HG03521 (cell line): Measurements from ENCODE around the gene CEP44.
"Not testable (repeated sequence)": the region's sequence is repeated elsewhere in the genome, so short reads cannot be mapped to it uniquely, and the experiment has no call there.

ENCODE experiments used
- ATAC-seq: cut with Tn5 transposase; IDR thresholded peaks from one replicate; pipeline ENCODE4 v1.9.1; 2021; ENCODE audit warnings: mild to moderate bottlenecking, moderate library complexity; ENCODE audit not compliant: unreplicated experiment

The CEP44 gene

GRCh38 chr4:174278467-174278866, 5.2 kb upstream of the CEP44 start:
- ATAC-seq, result no peak

- ATAC-seq, result no peak
Measured at GRCh38 chr4:174279433-174280155, 4.1 kb upstream of the CEP44 start.

GRCh38 chr4:174281182-174281737, 2.5 kb upstream of the CEP44 start:
- ATAC-seq, result no peak

DNA sequence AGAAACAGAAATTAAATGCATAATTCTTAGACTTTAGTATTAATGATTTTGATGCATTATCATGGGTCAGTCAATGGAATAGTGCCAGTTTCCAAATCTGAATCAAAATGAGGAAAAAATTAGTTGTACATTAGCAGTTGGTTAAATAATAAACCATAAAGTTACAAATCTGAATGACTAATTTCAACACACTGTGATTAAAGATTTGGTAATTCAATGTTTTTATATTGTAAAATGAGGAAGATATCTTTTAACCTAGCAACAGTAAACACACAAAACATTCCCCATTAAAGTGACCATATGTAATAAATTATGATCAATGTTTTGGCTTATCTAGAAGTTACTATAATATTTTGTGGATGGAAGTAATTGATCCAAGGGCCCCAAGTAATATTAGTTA, 1.8 kb upstream of the CEP44 start:
- no peak for ATAC-seq

- ATAC-seq, result peak; percentile 98
Measured at GRCh38 chr4:174282836-174283506, 740 bp upstream of the CEP44 start.

DNA sequence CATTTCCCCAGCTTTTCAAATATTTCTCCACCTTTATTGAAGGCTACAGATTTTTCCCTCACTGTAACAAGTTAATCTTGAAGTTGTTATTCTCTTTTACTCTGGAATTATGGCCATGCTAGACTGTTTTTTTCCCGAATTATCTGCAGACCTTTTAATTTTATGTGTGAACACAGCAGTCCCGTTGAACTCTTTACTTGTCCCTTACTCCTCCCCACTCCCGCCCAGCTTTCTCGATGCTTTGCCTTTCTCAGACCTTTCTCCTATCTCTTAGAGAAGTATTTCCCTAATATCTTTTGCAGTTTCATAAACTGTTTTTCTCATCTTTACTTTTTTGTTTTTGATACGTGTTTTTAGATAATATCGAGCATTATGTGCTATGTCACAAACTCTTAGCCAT, 776 bp downstream of the CEP44 start:
- ATAC-seq, result no peak

DNA sequence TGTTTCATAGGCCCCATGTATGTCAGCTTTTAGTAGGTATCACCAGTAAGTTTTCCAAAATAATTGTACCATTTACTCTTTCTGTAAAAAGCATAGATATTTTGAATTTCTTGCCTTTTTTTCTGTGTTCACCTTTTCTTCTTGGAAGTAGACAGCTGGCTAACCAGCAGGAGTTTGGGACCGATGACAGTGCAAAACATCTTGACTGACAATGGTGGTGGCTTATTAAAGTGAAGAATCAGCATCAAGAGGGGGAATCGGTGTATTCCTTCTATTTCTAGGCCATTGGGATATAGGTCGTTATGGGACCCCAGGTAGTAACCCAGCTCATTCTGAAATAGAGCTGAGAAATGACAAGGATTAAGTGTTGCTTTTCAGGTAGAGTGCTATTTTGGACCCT, 3.2 kb downstream of the CEP44 start:
- ATAC-seq, result no peak

- no peak for ATAC-seq
Measured at GRCh38 chr4:174292473-174292872, 8.8 kb downstream of the CEP44 start.

DNA sequence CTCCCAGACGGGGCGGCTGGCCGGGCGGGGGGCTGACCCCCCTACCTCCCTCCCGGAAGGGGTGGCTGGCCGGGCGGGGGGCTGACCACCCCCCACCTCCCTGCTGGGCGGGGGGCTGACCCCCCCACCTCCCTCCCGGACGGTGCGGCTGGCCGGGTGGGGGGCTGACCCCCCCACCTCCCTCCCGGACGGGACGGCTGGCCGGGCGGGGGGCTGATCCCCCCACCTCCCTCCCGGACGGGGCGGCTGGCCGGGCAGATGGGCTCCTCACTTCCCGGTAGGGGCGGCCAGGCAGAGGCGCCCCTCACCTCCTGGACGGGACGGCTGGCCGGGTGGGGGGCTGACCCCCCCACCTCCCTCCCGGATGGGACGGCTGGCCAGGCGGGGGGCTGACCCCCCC, 10.9 kb downstream of the CEP44 start:
- ATAC-seq, result not testable (repeated sequence)

DNA sequence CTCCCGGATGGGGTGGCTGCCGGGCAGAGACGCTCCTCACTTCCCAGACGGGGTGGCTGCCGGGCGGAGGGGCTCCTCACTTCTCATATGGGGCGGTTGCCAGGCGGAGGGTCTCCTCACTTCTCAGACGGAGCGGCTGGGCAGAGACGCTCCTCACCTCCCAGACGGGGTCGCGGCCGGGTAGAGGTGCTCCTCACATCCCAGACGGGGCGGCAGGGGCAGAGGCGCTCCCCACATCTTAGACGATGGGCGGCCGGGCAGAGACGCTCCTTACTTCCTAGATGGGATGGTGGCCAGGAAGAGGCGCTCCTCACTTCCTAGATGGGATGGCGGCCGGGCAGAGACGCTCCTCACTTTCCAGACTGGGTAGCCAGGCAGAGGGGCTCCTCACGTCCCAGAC, 11.4 kb downstream of the CEP44 start:
- ATAC-seq, result not testable (repeated sequence)

DNA sequence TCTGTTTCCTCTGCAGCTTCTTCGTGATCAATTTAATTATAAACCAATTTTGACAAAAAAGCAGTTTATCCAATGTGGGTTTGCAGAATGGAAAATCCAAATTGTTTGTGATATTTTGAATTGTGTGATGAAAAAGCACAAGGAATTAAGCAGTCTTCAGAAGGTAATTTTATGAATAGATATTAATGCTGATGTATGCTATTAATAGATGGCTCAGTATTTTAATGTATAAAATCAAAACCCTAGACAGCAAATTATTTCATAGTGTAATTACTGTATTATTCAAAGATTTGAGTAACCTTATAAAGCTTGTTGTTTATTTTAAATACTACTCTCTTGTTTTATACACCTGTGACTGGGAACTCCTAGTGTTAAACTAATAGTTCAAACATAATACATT, 20.0 kb downstream of the CEP44 start:
- no peak for ATAC-seq

GRCh38 chr4:174304664-174305063, 21.0 kb downstream of the CEP44 start:
- ATAC-seq, result no peak

- ATAC-seq, result no peak
Measured at GRCh38 chr4:174305961-174306360, 22.2 kb downstream of the CEP44 start.

DNA sequence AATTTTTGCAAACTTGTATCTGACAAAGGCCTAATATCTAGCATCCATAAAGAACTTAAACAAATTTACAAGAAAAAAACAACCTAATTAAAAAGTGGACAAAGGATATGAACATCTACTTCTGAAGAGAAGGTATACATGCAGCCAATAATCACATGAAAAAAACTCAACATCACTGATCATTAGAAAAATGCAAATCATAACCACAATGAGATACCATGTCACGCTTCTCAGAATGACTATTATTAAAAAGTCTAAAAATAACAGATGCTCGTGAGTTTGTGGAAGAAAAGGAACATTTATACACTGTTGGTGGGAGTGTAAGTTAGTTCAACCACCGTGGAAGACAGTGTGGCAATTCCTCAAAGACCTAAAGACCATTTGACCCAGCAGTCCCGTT, 24.0 kb downstream of the CEP44 start:
- ATAC-seq, result no peak

- no peak for ATAC-seq
Measured at GRCh38 chr4:174312993-174313392, 29.3 kb downstream of the CEP44 start.

DNA sequence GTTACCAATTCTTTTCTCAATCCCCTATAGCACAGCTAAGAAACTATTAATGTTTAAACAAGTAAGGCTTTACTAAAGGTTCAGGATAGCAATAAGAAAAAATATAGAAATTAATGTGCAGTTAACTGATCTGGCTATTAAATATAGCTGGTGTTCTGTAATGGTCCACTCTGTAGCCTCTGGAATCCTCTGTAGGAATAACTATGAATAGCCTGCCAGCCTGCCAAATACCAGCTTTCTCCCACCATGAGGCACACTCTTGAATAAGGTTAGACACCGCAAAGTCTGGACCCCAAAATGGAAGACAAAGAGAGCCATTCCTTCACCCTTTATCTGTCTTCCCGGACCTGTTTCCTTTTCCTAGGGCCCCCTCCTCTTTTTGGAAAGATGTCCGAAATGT, 30.6 kb downstream of the CEP44 start:
- no peak for ATAC-seq

DNA sequence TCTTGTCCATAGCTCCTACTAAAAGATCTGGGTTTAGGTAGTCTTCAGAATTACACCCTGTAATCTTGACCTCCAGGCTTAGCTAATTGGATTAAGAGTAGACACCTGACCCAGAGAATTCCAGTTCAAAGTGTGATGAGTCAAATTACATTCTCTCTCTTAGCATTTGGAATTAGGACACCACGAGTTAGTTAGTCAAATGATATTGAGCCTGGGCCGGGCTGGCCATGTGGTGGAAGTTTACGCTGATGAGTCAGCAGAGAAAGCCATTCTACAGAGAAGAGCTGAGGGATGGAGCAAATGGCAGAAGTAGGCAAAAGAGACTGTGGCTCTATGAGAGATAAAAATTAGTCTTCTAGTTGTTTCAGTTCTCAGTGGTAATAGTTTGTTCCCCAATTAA, 31.1 kb downstream of the CEP44 start:
- no peak for ATAC-seq

- no peak for ATAC-seq
Measured at GRCh38 chr4:174316546-174316945, 32.8 kb downstream of the CEP44 start.

- ATAC-seq, result no peak
Measured at GRCh38 chr4:174316954-174317353, 33.2 kb downstream of the CEP44 start.

GRCh38 chr4:174317531-174317930, 33.8 kb downstream of the CEP44 start:
- no peak for ATAC-seq

DNA sequence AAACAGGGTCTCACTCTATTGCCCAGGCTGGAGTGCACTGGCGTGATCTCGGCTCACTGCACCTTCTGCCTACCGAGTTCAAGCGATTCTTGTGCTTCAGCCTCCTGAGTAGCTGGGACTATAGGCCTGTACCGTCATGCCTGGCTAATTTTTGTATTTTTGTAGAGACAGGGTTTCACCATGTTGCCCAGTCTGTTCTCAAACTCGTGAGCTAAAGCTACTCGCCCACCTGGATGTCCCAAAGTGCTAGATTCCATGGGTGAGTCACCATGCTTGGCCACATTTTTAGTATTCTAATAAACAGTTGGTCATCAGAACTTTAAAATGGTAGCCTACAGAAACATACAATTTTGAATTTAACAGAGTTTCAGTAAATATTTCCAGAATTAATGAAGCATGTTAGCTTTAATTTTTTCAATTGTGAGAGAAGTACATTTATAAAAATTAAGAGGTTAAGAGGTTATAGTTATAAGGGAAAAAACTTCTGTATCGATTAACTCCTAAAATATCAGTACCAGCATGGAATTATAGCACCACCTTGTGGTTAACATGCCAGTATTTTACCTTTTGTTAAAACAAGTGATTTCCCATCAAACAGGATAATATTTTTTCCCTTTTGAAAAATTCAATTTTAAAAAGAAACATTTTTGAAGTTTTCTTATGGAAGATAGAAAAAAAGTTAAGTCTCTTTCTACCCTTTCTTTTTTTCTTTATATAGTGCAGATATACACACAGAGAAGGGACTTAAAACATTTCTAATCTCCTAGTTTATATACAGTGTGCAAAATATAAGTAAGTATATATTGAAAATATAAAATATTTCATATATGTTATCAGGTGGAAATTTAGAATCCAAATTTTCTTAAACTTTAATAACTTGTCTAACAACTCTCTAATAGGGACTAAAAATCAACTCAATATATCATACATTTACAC, 35.4 kb downstream of the CEP44 start:
- no peak for ATAC-seq
